ENCODE results near the gene DBF4. TPM values are rescaled to one million over a fixed set of nuclear protein-coding genes. Genes with fewer than 3 reads are reported as not detected.

DBF4 gene
- total RNA-seq, 3 donors from 2014 or later (not counting 1 experiment from before 2014, with no cell fraction given) = 51.7 to 61.2 (median 54.0) TPM

DNA sequence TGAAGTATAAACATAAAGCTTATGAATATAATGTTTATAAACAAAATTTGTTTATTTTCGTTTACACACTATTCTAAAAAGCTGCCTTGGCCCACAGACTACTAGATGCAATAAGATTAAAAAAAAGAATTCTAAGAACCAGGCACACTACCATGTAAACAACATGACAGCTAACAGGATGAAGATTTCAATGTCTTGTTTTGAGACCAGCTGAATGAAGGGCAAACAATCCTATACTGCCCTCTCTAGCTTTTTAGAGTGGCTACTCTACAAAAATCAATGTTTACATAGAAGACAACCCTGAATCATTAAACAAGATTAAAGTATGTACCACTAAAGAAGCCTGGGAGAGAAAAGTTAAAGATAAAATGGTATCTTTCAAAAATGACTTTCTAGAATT is 38.7 kb upstream of the DBF4 start:
- H3K4me1 ChIP-seq (ENCODE audit: control insufficient read depth, insufficient read depth, low read length) = no peaks in the 10 kb centered on the region
- ATAC-seq (no peak), DNase-seq (no peak)
- H3K9me3 Mint-ChIP-seq = no peaks in the 10 kb centered on the region
- TF ChIP-seq, protein P1, sequence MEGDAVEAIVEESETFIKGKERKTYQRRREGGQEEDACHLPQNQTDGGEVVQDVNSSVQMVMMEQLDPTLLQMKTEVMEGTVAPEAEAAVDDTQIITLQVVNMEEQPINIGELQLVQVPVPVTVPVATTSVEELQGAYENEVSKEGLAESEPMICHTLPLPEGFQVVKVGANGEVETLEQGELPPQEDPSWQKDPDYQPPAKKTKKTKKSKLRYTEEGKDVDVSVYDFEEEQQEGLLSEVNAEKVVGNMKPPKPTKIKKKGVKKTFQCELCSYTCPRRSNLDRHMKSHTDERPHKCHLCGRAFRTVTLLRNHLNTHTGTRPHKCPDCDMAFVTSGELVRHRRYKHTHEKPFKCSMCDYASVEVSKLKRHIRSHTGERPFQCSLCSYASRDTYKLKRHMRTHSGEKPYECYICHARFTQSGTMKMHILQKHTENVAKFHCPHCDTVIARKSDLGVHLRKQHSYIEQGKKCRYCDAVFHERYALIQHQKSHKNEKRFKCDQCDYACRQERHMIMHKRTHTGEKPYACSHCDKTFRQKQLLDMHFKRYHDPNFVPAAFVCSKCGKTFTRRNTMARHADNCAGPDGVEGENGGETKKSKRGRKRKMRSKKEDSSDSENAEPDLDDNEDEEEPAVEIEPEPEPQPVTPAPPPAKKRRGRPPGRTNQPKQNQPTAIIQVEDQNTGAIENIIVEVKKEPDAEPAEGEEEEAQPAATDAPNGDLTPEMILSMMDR (IDR thresholded peaks at IDR 0.05) = no peak
- H3K9me3 ChIP-seq (ENCODE audit: control insufficient read depth, insufficient read depth, low read length) = no peaks in the 10 kb centered on the region
- 100% methylated on average over 1 of the region's 1 CpG for WGBS (ENCODE audit: insufficient coverage)
- no peak overlapping the region for H3K4me3 Mint-ChIP-seq
- H3K36me3 ChIP-seq (ENCODE audit: control insufficient read depth, insufficient read depth, low read length) = peaks cover 13% of the 10 kb centered on the region
- no peaks in the 10 kb centered on the region for H3K36me3 Mint-ChIP-seq
- H3K27me3 Mint-ChIP-seq (ENCODE audit: low read depth in 2 of 2) = no peaks in the 10 kb centered on the region
- no peak overlapping the region for H3K27ac ChIP-seq (ENCODE audit: low read length)
- intact Hi-C loops (cut with micrococcal nuclease) = no loop called here
- no peak overlapping the region for H3K27ac Mint-ChIP-seq
- H3K27me3 ChIP-seq (ENCODE audit: control insufficient read depth, insufficient read depth, low read length) = no peaks in the 10 kb centered on the region
- no peaks in the 10 kb centered on the region for H3K4me1 Mint-ChIP-seq
- H3K4me3 ChIP-seq (ENCODE audit: low read length) = no peak overlapping the region

DNA sequence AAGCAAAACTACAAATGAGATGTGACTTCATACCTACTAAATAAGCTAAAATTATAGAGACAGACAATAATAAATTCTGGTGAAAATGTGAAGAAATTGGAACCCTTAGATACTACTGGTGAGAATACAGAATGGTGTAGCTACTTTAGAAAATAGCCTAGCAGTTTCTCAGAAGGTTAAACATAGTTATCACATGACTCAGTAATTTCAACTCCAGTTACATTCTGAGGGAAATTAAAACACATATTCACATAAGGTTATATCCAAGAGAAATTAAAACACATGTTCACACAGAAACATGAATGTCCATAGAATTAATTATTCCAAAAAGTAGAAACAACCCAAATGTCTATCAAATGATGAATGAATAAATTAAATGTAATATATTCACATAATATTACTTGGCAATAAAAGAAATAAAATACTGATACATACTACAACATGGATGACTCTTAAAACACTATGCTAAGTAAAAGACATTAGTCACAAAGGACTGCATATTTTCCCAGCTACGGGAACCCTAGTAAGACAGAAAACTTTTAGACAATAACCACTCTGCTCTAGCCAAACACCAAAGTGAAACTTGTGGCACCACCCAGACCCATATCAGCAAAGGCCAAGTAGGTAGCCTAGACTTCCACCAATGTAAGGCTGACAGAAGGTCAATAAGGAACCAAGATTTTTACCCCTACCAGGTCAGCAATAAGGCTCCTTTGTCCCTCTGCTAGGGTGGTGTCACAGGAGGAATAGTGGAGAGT is 25.3 kb upstream of the DBF4 start:
- H3K36me3 ChIP-seq (ENCODE audit: control insufficient read depth, insufficient read depth, low read length) = peaks cover 21% of the 10 kb centered on the region
- no peaks in the 10 kb centered on the region for H3K36me3 Mint-ChIP-seq
- TF ChIP-seq, protein P1 (IDR thresholded peaks at IDR 0.05) = no peak
- no peaks in the 10 kb centered on the region for H3K27me3 Mint-ChIP-seq (ENCODE audit: low read depth in 2 of 2)
- no peak overlapping the region for H3K4me3 ChIP-seq (ENCODE audit: low read length)
- intact Hi-C loops (cut with micrococcal nuclease) = no loop called here
- no peak for ATAC-seq
- H3K9me3 Mint-ChIP-seq = no peaks in the 10 kb centered on the region
- H3K27me3 ChIP-seq (ENCODE audit: control insufficient read depth, insufficient read depth, low read length) = no peaks in the 10 kb centered on the region
- 100% methylated on average over 1 of the region's 1 CpG for WGBS (ENCODE audit: insufficient coverage)
- no peak overlapping the region for H3K4me3 Mint-ChIP-seq
- H3K27ac ChIP-seq (ENCODE audit: low read length) = no peak overlapping the region
- no peak for DNase-seq
- H3K4me1 ChIP-seq (ENCODE audit: control insufficient read depth, insufficient read depth, low read length) = peaks cover 2% of the 10 kb centered on the region
- H3K9me3 ChIP-seq (ENCODE audit: control insufficient read depth, insufficient read depth, low read length) = no peaks in the 10 kb centered on the region
- peak overlapping the region in 1 of 2 donors; percentile 57 for H3K27ac Mint-ChIP-seq
- peaks cover 15 to 17% of the 10 kb centered on the region in 2 donors for H3K4me1 Mint-ChIP-seq

DNA sequence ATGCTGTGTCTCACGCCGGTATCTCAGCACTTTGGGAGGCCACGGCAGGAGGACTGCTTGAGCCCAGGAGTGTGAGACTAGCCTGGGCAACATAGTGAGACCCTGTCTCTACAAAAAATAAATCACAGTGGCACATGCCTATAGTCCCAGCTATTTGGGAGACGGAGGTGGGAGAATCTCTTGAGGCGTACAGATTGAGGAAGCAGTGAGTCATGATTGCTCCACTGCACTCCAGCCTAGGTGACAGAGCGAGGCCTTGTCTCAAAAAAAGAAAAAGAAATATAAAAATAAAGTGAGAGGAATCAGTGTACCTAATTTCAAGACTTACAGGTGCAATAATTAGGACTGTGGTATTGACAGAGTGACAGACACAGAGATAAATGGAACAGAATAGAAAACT is 24.0 kb upstream of the DBF4 start:
- H3K27ac ChIP-seq (ENCODE audit: low read length) = no peak overlapping the region
- peak overlapping the region; percentile 27 to 57 for H3K27ac Mint-ChIP-seq
- no peaks in the 10 kb centered on the region for H3K9me3 ChIP-seq (ENCODE audit: control insufficient read depth, insufficient read depth, low read length)
- 80% methylated on average over 6 of the region's 6 CpGs for WGBS (ENCODE audit: insufficient coverage)
- intact Hi-C loops (cut with micrococcal nuclease) = no loop called here
- H3K9me3 Mint-ChIP-seq = no peaks in the 10 kb centered on the region
- no peaks in the 10 kb centered on the region for H3K27me3 ChIP-seq (ENCODE audit: control insufficient read depth, insufficient read depth, low read length)
- peaks cover 15% of the 10 kb centered on the region for H3K36me3 ChIP-seq (ENCODE audit: control insufficient read depth, insufficient read depth, low read length)
- TF ChIP-seq, protein P1 (IDR thresholded peaks at IDR 0.05) = no peak
- peaks cover 15 to 17% of the 10 kb centered on the region in 2 donors for H3K4me1 Mint-ChIP-seq
- no peak for ATAC-seq
- no peaks in the 10 kb centered on the region for H3K36me3 Mint-ChIP-seq
- peaks cover 2% of the 10 kb centered on the region for H3K4me1 ChIP-seq (ENCODE audit: control insufficient read depth, insufficient read depth, low read length)
- H3K27me3 Mint-ChIP-seq (ENCODE audit: low read depth in 2 of 2) = no peaks in the 10 kb centered on the region
- H3K4me3 ChIP-seq (ENCODE audit: low read length) = no peak overlapping the region
- no peak for DNase-seq
- no peak overlapping the region for H3K4me3 Mint-ChIP-seq

All from natural killer cell (primary cell).